HCT116 (cell line): ENCODE results near the gene HIBADH. TPM values are rescaled to one million over a fixed set of nuclear protein-coding genes. Genes with fewer than 3 reads are reported as not detected.

ENCODE experiments used
- ATAC-seq: fragments of 200-7000 bp; cut with Tn5 transposase; 2 replicates; pipeline ENCODE4 v1.9.1; 2020; ENCODE audit warnings: mild to moderate bottlenecking, moderate library complexity
- BruUV-seq: library from RNA; stranded (reverse); fragments of 400-500 nt; replicated peaks from 2 replicates; lab custom pipeline; 2021; lab: Mats Ljungman, UMichigan
- CTCF ChIA-PET: fragments of 300-600 bp; sonication (Branson Sonifier 250); formaldehyde crosslinking; loops from one replicate; lab custom pipeline; 2021; ENCODE audit warnings: antibody characterized with exemption; lab: Charles Lee
- POLR2A ChIA-PET: fragments of 300-600, 350-600 bp; sonication (Branson Sonifier 250); formaldehyde crosslinking; loops from one replicate; lab custom pipeline; 2021; ENCODE audit warnings: antibody characterized with exemption; lab: Charles Lee
- RAD21 ChIA-PET, 2 experiments: fragments of 300-600 bp; sonication (Branson Sonifier 250); formaldehyde crosslinking; loops; one replicate each; lab custom pipeline; 2023; ENCODE audit warnings: low total read pairs in 2 of 2; ENCODE audit not compliant: uncharacterized antibody in 2 of 2, unreplicated experiment in 2 of 2, low non-redundant PET in 1 of 2; lab: Charles Lee
- DNase-seq: peaks from one replicate; pipeline ENCODE4 v3.0.0-alpha.2; 2010; ENCODE audit warnings: low read depth, low spot score
- H2AFZ ChIP-seq: fragments of 200-600 bp; shearing (Covaris generic), sonication (generic); 2 replicates; pipeline ENCODE4 v1.6.1; 2017; ENCODE audit warnings: low read depth, mixed run types, mixed read lengths, antibody characterized with exemption, low read length; ENCODE audit not compliant: poor library complexity, severe bottlenecking
- H3K27ac ChIP-seq: 2 replicates; pipeline ENCODE4 v1.5.1; 2012; ENCODE audit warnings: low read depth, low read length
- H3K27me3 ChIP-seq: fragments of 200-600 bp; sonication (generic); 2 replicates; pipeline ENCODE4 v1.6.1; 2016; ENCODE audit warnings: mixed run types, low read length, mixed read lengths; ENCODE audit not compliant: insufficient read depth
- H3K36me3 ChIP-seq, 2 experiments: fragments of 200-500 bp in 1 of 2; fragments of 200-600 bp in 1 of 2; sonication (Bioruptor generic) in 1 of 2; sonication (generic) in 1 of 2; 2 replicates each; pipeline versions ENCODE4 v1.5.1 to v1.6.1; 2014 to 2016; ENCODE audit warnings: low read length in 2 of 2, inconsistent platforms in 1 of 2, mixed read lengths in 1 of 2, mixed run types in 1 of 2; ENCODE audit not compliant: insufficient read depth in 2 of 2, control insufficient read depth in 1 of 2
- H3K4me1 ChIP-seq, 2 experiments: fragments of 200-600 bp in 1 of 2; sonication (generic) in 1 of 2; 2 replicates each; pipeline versions ENCODE4 v1.5.1 to v1.6.1; 2012 to 2017; ENCODE audit warnings: low read length in 2 of 2, inconsistent platforms in 1 of 2, mild to moderate bottlenecking in 1 of 2, mixed read lengths in 1 of 2, mixed run types in 1 of 2, moderate library complexity in 1 of 2; ENCODE audit not compliant: insufficient read depth in 2 of 2, control insufficient read depth in 1 of 2
- H3K4me2 ChIP-seq: fragments of 200-600 bp; sonication (generic); 2 replicates; pipeline ENCODE4 v1.6.1; 2017; ENCODE audit warnings: mixed run types, low read length, mixed read lengths
- H3K4me3 ChIP-seq, 2 experiments: fragments of 200-600 bp in 1 of 2; sonication (generic) in 1 of 2; replicated peaks in 1 of 2; 2 replicates each; pipeline ENCODE4 v1.5.1; 2011 to 2016; ENCODE audit warnings: low read length in 2 of 2, control low read depth in 1 of 2, low read depth in 1 of 2, mild to moderate bottlenecking in 1 of 2, mixed read lengths in 1 of 2, mixed run types in 1 of 2
- H3K79me2 ChIP-seq: fragments of 200-600 bp; sonication (generic); 2 replicates; pipeline ENCODE4 v1.6.1; 2017; ENCODE audit warnings: mild to moderate bottlenecking, mixed run types, low read length, moderate library complexity, mixed read lengths; ENCODE audit not compliant: insufficient read depth
- H3K9ac ChIP-seq: fragments of 200-600 bp; sonication (generic); 2 replicates; pipeline ENCODE4 v1.6.1; 2016; ENCODE audit warnings: low read length, mixed read lengths
- H3K9me2 ChIP-seq: fragments of 200-600 bp; sonication (generic), shearing (Covaris generic); 2 replicates; pipeline ENCODE4 v1.6.1; 2017; ENCODE audit warnings: mixed run types, mild to moderate bottlenecking, moderate library complexity; ENCODE audit not compliant: insufficient read depth
- H3K9me3 ChIP-seq, 2 experiments: fragments of 200-500 bp in 1 of 2; fragments of 200-600 bp in 1 of 2; sonication (Bioruptor generic) in 1 of 2; sonication (generic) in 1 of 2; 2 replicates each; pipeline ENCODE4 v1.6.1; 2014 to 2017; ENCODE audit warnings: low read length in 2 of 2, mixed read lengths in 2 of 2, inconsistent platforms in 1 of 2, low read depth in 1 of 2, mild to moderate bottlenecking in 1 of 2, mixed run types in 1 of 2, moderate library complexity in 1 of 2; ENCODE audit not compliant: control insufficient read depth in 1 of 2, insufficient read depth in 1 of 2
- H4K20me1 ChIP-seq: fragments of 200-600 bp; sonication (generic), shearing (Covaris generic); 2 replicates; pipeline ENCODE4 v1.6.1; 2017; ENCODE audit warnings: mixed run types, mild to moderate bottlenecking, moderate library complexity; ENCODE audit not compliant: insufficient read depth
- ATF3 ChIP-seq: IDR thresholded peaks from 2 replicates; pipeline ENCODE4 v1.6.1; 2012
- CBX3 ChIP-seq: IDR thresholded peaks from 2 replicates; pipeline ENCODE4 v1.6.1; 2012; ENCODE audit warnings: low read depth
- ELF1 ChIP-seq: IDR thresholded peaks from 2 replicates; pipeline ENCODE4 v1.6.1; 2012; ENCODE audit warnings: low read depth, borderline replicate concordance
- EZH2 ChIP-seq: fragments of 200-600 bp; sonication (generic); IDR thresholded peaks from 2 replicates; pipeline ENCODE4 v1.6.1; 2017; ENCODE audit warnings: antibody characterized with exemption, mixed run types
- EZH2phosphoT487 ChIP-seq: fragments of 200-600 bp; IDR thresholded peaks from 2 replicates; pipeline ENCODE4 v1.6.1; 2018; ENCODE audit warnings: antibody characterized with exemption, borderline replicate concordance
- FOSL1 ChIP-seq: IDR thresholded peaks from 2 replicates; pipeline ENCODE4 v1.6.1; 2012; ENCODE audit warnings: low read depth
- MAX ChIP-seq: IDR thresholded peaks from 2 replicates; pipeline ENCODE4 v1.6.1; 2012
- POLR2A ChIP-seq: IDR thresholded peaks from 2 replicates; pipeline ENCODE4 v1.7.0; 2011; ENCODE audit warnings: borderline replicate concordance; ENCODE audit not compliant: insufficient read depth, insufficient read length; ENCODE audit errors: extremely low read depth
- POLR2AphosphoS5 ChIP-seq: IDR thresholded peaks from 2 replicates; pipeline ENCODE4 v1.6.1; 2011; ENCODE audit warnings: mild to moderate bottlenecking, low read depth, low read length, moderate library complexity
- SIN3A ChIP-seq: IDR thresholded peaks from 2 replicates; pipeline ENCODE4 v1.6.1; 2012; ENCODE audit warnings: low read depth
- SP1 ChIP-seq: IDR thresholded peaks from 2 replicates; pipeline ENCODE4 v1.6.1; 2012; ENCODE audit warnings: low read depth
- SRF ChIP-seq: IDR thresholded peaks from 2 replicates; pipeline ENCODE4 v1.6.1; 2012; ENCODE audit warnings: low read depth
- TCF7L2 ChIP-seq: IDR thresholded peaks from 2 replicates; pipeline ENCODE4 v1.7.0; 2011; ENCODE audit warnings: borderline replicate concordance, inconsistent platforms; ENCODE audit not compliant: insufficient read depth, insufficient read length; ENCODE audit errors: extremely low read depth
- YY1 ChIP-seq: IDR thresholded peaks from 2 replicates; pipeline ENCODE4 v1.6.1; 2011; ENCODE audit warnings: low read length, low read depth, moderate library complexity, mild to moderate bottlenecking; ENCODE audit not compliant: insufficient replicate concordance; ENCODE audit errors: extremely low read depth
- ZFX ChIP-seq: fragments of 450-650 bp; IDR thresholded peaks from 2 replicates; pipeline ENCODE4 v1.6.1; 2017
- ZNF274 ChIP-seq: fragments of 200-500 bp; sonication (Bioruptor generic); IDR thresholded peaks from 2 replicates; pipeline ENCODE4 v1.6.1; 2014; ENCODE audit warnings: mild to moderate bottlenecking, low read depth, low read length, inconsistent platforms
- intact Hi-C: fragments of 100-400 bp; cut with micrococcal nuclease; formaldehyde crosslinking; loops from 2 replicates; pipeline ENCODE4 v1.10.0; 2022
- total RNA-seq: library from RNA; stranded (reverse); gene quantifications from one replicate; pipeline ENCODE4 v1.2.1, GENCODE V29; 2021; ENCODE audit not compliant: unreplicated experiment

Gene HIBADH
- total RNA-seq, 1 experiment from 2014 or later: 32.4 TPM

GRCh38 chr7:27478556-27478955 is 184.1 kb downstream of the HIBADH start:
- Histone ChIP-seq H4K20me1 (no peaks in the 10 kb centered on the region), H2AFZ (no peak overlapping the region), H3K4me1 (no peaks in the 10 kb centered on the region), H3K9ac (no peak overlapping the region), H3K9me2 (no peaks in the 10 kb centered on the region), H3K4me2 (no peak overlapping the region), H3K27me3 (no peaks in the 10 kb centered on the region), H3K4me3 (no peak overlapping the region), H3K79me2 (no peaks in the 10 kb centered on the region), H3K36me3 (no peaks in the 10 kb centered on the region), H3K9me3 (no peaks in the 10 kb centered on the region), H3K27ac (no peak overlapping the region)
- ATAC-seq: no peak
- RAD21 ChIA-PET: no interaction called here
- intact Hi-C loops: no loop called here
- BruUV-seq: no TSS peak
- CTCF ChIA-PET: no interaction called here
- POLR2A ChIA-PET: no interaction called here
- TF ChIP-seq ELF1: no peak
- TF ChIP-seq POLR2A: no peak
- no peak for TF ChIP-seq POLR2AphosphoS5
- TF ChIP-seq FOSL1: no peak
- TF ChIP-seq SIN3A: no peak
- no peak for TF ChIP-seq EZH2phosphoT487
- no peak for TF ChIP-seq MAX
- TF ChIP-seq CBX3: no peak
- no peak for TF ChIP-seq EZH2
- TF ChIP-seq SRF: no peak
- no peak for TF ChIP-seq TCF7L2
- no peak for TF ChIP-seq ZNF274
- TF ChIP-seq ATF3: no peak
- TF ChIP-seq ZFX: no peak
- TF ChIP-seq YY1: no peak
- no peak for TF ChIP-seq SP1
- DNase-seq: no peak
